Fibroblast of lung (primary cell): ENCODE measurements around the gene C18orf63.

ENCODE experiments used
- EZH2 ChIP-seq: IDR thresholded peaks from 2 replicates; pipeline ENCODE4 v1.5.1; 2012; ENCODE audit warnings: low read length, control low read depth, mild to moderate bottlenecking; ENCODE audit errors: missing control alignments
- TF ChIP-seq, protein P1 (sequence below), 2 donors: IDR thresholded peaks in 1 of 2; conservative IDR thresholded peaks in 1 of 2; 1 replicate in 1 of 2; 2 replicates in 1 of 2; pipeline ENCODE4 v1.5.1; 2011 to 2012; ENCODE audit warnings: low read length in 2 of 2, control low read depth in 1 of 2, inconsistent platforms in 1 of 2, low read depth in 1 of 2, mild to moderate bottlenecking in 1 of 2

DNA sequence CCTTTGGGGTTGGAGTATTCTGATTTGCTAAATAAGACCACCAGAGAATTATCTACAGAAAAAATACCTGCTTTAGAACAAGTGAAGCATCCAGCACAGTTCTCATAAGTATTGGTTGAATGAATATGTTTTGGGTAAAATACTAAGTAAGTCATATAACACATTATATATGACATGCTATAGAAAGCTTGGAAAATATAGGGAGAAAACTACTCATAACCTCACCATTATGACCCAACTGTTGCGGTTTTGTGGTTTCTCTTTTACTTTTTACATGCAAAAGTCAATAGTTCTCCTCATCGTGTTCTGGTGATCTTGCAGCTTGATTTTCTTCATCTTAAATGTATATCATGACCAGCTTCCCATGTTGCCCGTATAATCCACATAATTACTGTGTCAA lies 75.3 kb downstream of the C18orf63 start:
- TF ChIP-seq, protein P1, sequence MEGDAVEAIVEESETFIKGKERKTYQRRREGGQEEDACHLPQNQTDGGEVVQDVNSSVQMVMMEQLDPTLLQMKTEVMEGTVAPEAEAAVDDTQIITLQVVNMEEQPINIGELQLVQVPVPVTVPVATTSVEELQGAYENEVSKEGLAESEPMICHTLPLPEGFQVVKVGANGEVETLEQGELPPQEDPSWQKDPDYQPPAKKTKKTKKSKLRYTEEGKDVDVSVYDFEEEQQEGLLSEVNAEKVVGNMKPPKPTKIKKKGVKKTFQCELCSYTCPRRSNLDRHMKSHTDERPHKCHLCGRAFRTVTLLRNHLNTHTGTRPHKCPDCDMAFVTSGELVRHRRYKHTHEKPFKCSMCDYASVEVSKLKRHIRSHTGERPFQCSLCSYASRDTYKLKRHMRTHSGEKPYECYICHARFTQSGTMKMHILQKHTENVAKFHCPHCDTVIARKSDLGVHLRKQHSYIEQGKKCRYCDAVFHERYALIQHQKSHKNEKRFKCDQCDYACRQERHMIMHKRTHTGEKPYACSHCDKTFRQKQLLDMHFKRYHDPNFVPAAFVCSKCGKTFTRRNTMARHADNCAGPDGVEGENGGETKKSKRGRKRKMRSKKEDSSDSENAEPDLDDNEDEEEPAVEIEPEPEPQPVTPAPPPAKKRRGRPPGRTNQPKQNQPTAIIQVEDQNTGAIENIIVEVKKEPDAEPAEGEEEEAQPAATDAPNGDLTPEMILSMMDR (conservative IDR thresholded peaks at IDR 0.05 in 1 of 2, IDR thresholded peaks at IDR 0.05 in 1 of 2; ENCODE audit: low read depth in 1 of 2, low read length in 2 of 2): no peak
- no peak for TF ChIP-seq EZH2
